ENCODE data around the gene BPIFB3.

- TF ChIP-seq TAF1 (IDR thresholded peaks at IDR 0.05; ENCODE audit: low read depth) (no peak), CTCF (IDR thresholded peaks at IDR 0.05; ENCODE audit: poor library complexity, severe bottlenecking) (no peak), EP300 (conservative IDR thresholded peaks at IDR 0.05; ENCODE audit: poor library complexity, severe bottlenecking) (no peak), REST (IDR thresholded peaks at IDR 0.05; ENCODE audit: borderline replicate concordance) (no peak), MXI1 (conservative IDR thresholded peaks at IDR 0.05; ENCODE audit: poor library complexity, severe bottlenecking) (no peak), EZH2 (IDR thresholded peaks at IDR 0.05; ENCODE audit: borderline replicate concordance, insufficient read depth, low read length, poor library complexity, severe bottlenecking) (no peak), RAD21 (conservative IDR thresholded peaks at IDR 0.05) (no peak), SMC3 (conservative IDR thresholded peaks at IDR 0.05; ENCODE audit: poor library complexity) (no peak)
Observed at GRCh38 chr20:33038243-33038642, 15.5 kb upstream of the BPIFB3 start.

Measured in neural cell (in vitro differentiated cells).